Stimulated activated naive CD8-positive, alpha-beta T cell treated with anti-CD3 and anti-CD28 coated beads, Interleukin-15, amount 100 ng/mL, for 72 hours (primary cell): ENCODE measurements around the gene SMYD3.
"Not testable (repeated sequence)": the region's sequence is repeated elsewhere in the genome, so short reads cannot be mapped to it uniquely, and the experiment has no call there.

Source experiments
- ATAC-seq: fragments of 150-1000 bp; cut with Tn5 transposase; 2 replicates; pipeline ENCODE4 v1.10.0; 2021; ENCODE audit warnings: mild to moderate bottlenecking, moderate library complexity
- DNase-seq, 2 donors: peaks; one replicate each; pipeline ENCODE4 v3.0.0; 2021 to 2022
- H3K27ac Mint-ChIP-seq, 2 donors: one replicate each; pipeline ENCODE4 v1.8.0; 2022; ENCODE audit warnings: mild to moderate bottlenecking in 2 of 2, mixed read lengths in 2 of 2, moderate library complexity in 2 of 2
- H3K27me3 Mint-ChIP-seq: one replicate; pipeline ENCODE4 v1.8.0; 2022; ENCODE audit warnings: mixed read lengths
- H3K4me1 Mint-ChIP-seq: one replicate; pipeline ENCODE4 v1.8.0; 2022; ENCODE audit warnings: mild to moderate bottlenecking, mixed read lengths
- H3K4me3 Mint-ChIP-seq, 2 donors: one replicate each; pipeline ENCODE4 v1.8.0; 2022; ENCODE audit warnings: mild to moderate bottlenecking in 2 of 2, mixed read lengths in 2 of 2, moderate library complexity in 1 of 2
- H3K9me3 Mint-ChIP-seq, 2 donors: one replicate each; pipeline ENCODE4 v1.8.0; 2022; ENCODE audit warnings: mixed read lengths in 2 of 2

The SMYD3 gene

DNA sequence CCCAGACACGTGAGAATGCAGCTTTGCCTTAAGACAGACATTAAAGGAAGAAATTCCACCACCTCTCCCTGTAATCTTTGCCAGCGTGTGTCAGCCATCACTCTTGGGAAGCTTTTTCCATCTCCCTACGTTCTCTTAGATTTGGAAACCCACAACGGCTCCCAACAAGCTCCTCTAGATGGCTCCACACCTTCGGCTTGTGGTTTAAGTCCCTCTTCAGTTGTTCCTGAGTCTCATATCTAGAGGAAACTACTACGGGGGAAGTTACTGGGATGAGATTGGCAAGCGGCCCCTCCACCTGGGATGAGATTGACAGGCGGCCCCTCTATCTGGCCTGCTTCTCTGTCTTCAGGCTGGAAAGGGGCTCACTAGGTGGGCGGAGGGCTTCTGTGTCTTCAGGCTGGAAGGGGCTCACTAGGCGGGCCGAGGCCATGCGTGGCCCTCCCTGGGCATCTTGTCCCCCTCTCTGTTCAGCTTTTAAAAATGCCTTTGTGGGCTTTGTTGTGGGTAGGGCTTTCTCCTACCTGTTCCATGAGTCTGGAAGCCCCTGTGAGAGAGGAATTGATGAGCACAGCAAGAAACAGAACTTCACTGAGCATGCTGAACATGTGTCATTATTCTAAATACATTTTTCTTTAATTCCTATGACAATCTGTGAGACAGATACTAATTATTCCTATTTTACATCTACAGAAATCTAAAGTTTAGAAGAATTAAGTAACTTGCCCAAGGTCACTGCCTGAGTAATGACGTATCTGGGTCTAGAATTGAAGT, 681.8 kb downstream of the SMYD3 start:
- no peaks in the 10 kb centered on the region for H3K4me1 Mint-ChIP-seq
- DNase-seq (no peak), ATAC-seq (no peak)
- H3K9me3 Mint-ChIP-seq, result peaks cover 26 to 38% of the 10 kb centered on the region in 2 donors
- no peak overlapping the region for H3K4me3 Mint-ChIP-seq
- H3K27me3 Mint-ChIP-seq, result no peaks in the 10 kb centered on the region
- H3K27ac Mint-ChIP-seq, result no peak overlapping the region

DNA sequence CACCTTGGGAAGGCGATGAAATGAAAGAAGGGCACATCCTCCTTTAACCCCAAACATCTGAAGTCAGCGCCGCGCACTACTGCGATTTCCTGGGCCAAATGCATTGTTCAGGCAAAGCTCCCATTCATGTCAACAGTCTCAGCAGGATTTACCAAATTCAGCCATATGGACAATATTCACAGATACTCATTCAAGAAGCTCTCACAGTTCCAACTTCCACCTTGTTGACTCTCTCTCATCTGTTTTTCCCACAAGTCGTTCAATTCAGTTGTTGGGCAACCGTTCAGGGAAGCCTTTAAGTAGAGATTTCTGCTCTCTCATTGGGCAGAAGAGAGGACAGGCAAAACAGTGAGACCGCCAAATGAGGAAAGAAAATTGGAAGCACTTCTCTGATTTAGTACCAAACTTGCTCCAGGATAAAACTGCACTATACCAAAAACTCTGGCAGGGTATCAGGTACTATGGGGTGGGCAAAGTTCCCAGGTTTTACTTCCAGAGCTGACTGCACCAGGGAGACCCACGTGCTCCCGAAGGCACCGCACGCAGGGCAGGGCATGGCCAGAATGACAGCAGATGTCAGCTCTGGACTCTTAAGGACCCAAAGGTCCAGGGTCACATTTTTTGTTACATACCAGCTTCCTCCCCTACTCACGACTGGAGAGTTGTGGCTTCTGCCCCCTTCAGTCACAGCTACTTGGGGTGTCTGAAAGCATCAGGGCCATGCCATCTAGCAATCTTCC, 683.5 kb downstream of the SMYD3 start:
- Mint-ChIP-seq H3K4me3 (no peak overlapping the region), H3K27ac (no peak overlapping the region), H3K9me3 (peaks cover 26 to 31% of the 10 kb centered on the region in 2 donors), H3K4me1 (no peaks in the 10 kb centered on the region), H3K27me3 (no peaks in the 10 kb centered on the region)
- DNase-seq (no peak), ATAC-seq (no peak)

DNA sequence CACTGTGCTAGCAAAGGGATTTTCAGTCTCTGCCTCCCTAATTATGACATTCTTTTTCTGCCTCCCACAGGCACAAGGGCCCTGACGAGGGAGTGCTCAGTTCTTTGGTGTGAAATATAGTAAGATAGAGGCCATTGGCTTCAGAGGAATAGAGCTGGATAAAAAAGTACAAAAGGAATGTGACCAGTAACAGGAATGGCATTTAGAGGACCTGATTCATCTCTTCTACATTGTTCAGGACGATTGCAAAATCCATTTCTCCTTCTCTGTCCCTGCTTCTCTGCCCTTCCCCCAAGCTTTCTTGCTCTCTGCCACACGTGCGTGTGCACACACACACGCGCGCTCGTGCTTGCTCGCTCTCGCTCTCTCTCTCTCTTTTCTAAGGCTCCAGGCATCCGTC, 684.1 kb downstream of the SMYD3 start:
- H3K4me1 Mint-ChIP-seq, result no peaks in the 10 kb centered on the region
- peaks cover 26 to 31% of the 10 kb centered on the region in 2 donors for H3K9me3 Mint-ChIP-seq
- H3K27me3 Mint-ChIP-seq, result no peaks in the 10 kb centered on the region
- no peak overlapping the region for H3K4me3 Mint-ChIP-seq
- H3K27ac Mint-ChIP-seq, result no peak overlapping the region
- DNase-seq, result no peak
- no peak for ATAC-seq

DNA sequence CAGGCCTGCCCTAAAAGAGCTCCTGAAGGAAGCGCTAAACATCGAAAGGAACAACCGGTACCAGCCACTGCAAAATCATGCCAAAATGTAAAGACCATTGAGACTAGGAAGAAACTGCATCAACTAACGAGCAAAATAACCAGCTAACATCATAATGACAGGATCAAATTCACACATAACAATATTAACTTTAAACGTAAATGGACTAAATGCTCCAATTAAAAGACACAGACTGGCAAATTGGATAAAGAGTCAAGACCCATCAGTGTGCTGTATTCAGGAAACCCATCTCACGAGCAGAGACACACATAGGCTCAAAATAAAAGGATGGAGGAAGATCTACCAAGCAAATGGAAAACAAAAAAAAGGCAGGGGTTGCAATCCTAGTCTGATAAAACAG, 688.7 kb downstream of the SMYD3 start:
- not testable (repeated sequence) for H3K4me3 Mint-ChIP-seq, H3K27me3 Mint-ChIP-seq, ATAC-seq, H3K9me3 Mint-ChIP-seq, DNase-seq, H3K4me1 Mint-ChIP-seq, H3K27ac Mint-ChIP-seq

DNA sequence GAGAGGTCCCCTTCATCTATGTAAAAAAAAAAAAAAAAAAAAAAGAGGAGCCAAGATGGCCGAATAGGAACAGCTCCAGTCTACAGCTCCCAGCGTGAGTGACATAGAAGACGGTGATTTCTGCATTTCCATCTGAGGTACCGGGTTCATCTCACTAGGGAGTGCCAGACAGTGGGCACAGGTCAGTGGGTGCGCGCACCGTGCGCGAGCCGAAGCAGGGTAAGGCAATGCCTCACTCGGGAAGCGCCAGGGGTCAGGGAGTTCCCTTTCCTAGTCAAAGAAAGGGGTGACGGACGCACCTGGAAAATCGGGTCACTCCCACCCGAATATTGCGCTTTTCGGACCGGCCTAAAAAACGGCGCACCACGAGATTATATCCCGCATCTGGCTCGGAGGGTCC, 690.6 kb downstream of the SMYD3 start:
- ATAC-seq, DNase-seq, H3K27me3 Mint-ChIP-seq, H3K9me3 Mint-ChIP-seq, H3K4me1 Mint-ChIP-seq, H3K4me3 Mint-ChIP-seq, H3K27ac Mint-ChIP-seq: not testable (repeated sequence)

DNA sequence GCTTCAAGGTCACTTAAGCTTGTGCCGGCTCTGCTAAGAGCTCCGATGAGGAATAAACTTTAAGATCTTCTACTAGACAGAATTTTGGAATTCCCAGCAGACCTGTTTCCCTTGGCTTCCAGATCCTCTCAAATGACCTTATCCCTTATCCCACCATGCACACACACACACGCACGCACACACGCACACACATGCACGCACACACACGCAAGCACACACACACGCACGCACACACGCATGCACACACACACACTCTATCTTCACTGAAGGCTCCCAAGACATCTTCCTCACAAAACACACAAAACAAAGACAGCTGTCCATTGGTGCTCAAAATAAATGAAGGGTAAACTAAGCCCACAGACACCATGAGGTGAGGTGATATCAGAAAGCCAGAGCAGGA, 692.4 kb downstream of the SMYD3 start:
- Mint-ChIP-seq H3K9me3 (no peaks in the 10 kb centered on the region), H3K4me3 (no peak overlapping the region), H3K27me3 (no peaks in the 10 kb centered on the region), H3K27ac (no peak overlapping the region), H3K4me1 (no peaks in the 10 kb centered on the region)
- DNase-seq, result no peak
- no peak for ATAC-seq

DNA sequence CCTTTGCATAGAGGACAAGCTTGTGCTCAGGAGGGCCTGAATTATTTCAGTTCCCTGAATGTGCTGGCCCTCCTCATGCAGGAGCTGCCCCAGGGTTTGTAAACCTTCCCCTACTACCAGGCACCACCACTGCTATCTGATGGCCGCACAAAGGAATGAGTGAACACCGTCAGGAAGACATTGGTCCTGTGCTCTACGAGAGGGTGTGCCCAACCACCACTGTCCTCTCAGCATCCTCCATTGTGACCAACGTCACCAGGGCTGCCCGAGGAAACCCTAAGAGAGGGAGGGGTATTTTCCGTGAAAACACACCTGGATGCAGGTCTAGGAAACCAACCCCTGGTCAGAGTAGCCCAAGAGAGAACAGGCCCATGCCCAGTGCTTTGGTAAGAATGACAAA, 694.8 kb downstream of the SMYD3 start:
- DNase-seq (no peak), ATAC-seq (no peak)
- Mint-ChIP-seq H3K4me3 (no peak overlapping the region), H3K27ac (peak overlapping the region in 1 of 2 donors; percentile 70), H3K4me1 (peaks cover 7% of the 10 kb centered on the region), H3K9me3 (no peaks in the 10 kb centered on the region), H3K27me3 (no peaks in the 10 kb centered on the region)

DNA sequence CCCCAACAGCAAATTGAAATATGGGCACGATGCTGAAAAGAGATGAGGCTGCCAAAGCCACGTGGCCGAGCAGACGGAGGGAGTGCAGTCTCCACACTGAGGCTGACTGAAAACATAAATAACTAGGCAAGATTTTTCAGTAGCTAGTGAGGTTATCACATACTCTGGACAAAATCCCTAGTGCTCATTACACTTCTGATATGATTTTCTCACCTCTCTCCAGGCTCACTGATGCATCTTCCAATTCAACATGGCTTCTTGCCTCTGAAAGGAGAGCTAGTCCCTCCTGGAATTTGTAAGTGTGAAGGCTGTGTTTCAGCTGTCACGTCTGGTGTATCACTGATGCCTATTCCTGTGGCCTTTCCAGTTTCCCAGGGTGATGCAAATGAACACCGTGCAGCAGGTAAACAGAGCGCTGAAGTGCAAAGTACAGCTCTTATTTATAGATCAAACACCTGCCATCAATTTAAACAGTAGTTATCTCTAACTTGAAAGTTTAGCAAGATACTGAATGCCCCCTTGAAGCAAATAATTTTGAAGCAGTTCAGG, 696.2 kb downstream of the SMYD3 start:
- H3K9me3 Mint-ChIP-seq, result no peaks in the 10 kb centered on the region
- ATAC-seq (no peak), DNase-seq (no peak)
- no peak overlapping the region for H3K4me3 Mint-ChIP-seq
- H3K27ac Mint-ChIP-seq, result peak overlapping the region in 1 of 2 donors; percentile 61
- no peaks in the 10 kb centered on the region for H3K27me3 Mint-ChIP-seq
- H3K4me1 Mint-ChIP-seq, result peaks cover 11% of the 10 kb centered on the region

DNA sequence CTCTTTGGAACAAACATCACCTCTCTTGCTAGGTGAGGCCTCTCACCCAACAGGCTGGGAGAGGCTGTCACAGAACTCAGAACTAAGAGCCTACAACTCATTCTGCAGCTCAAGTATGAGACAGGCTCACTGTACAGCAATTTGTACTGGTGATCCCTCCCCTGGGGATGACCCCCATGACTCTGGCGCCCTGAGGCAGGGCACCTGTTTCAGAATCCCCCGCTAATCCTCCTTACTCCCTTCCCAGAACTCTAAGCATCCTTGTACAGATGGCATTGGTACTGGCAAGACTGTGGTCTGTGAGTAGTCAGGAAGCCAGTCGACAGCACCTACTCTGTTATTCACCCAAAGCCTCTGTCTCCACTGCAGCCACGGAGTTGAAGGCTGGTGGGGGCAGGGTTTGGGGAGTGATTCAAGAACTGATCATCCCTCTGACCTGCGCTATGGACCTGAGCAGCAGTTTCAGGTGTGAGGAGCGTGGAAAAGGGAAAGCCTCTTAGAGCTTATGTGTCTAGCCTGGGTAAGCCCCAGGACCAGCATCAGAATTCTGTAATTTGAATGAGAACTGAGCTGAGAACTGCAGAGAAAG, 696.8 kb downstream of the SMYD3 start:
- H3K27ac Mint-ChIP-seq, result peak overlapping the region in 1 of 2 donors; percentile 61
- ATAC-seq, result no peak

DNA sequence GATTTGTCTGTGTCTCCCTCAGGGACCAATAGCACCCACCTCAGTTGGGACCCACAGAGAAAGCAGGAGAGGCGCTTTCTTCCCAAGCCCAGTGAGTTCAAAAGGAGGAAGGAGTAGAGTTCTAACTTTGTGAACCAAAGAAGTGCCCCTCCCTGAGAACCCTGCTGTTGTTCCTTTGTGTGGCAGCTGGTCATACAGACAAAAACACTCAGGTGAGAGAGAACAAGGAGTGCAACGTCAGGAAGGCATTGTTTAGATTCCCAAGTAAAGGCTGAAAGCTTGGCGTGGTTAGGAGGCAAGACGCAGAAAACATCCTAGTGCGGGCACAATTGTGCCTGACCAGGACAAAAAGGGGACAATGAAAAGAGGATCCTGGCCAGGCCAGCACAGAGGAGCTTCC, 697.7 kb downstream of the SMYD3 start:
- ATAC-seq (no peak), DNase-seq (no peak)
- Mint-ChIP-seq H3K4me1 (peaks cover 11% of the 10 kb centered on the region), H3K4me3 (no peak overlapping the region), H3K9me3 (no peaks in the 10 kb centered on the region), H3K27me3 (no peaks in the 10 kb centered on the region), H3K27ac (no peak overlapping the region)

More for the DNA sequence above, 696.8 kb downstream of the SMYD3 start:
- no peaks in the 10 kb centered on the region for H3K9me3 Mint-ChIP-seq
- H3K4me1 Mint-ChIP-seq, result peaks cover 11% of the 10 kb centered on the region
- DNase-seq, result no peak
- H3K27me3 Mint-ChIP-seq, result no peaks in the 10 kb centered on the region
- H3K4me3 Mint-ChIP-seq, result no peak overlapping the region

DNA sequence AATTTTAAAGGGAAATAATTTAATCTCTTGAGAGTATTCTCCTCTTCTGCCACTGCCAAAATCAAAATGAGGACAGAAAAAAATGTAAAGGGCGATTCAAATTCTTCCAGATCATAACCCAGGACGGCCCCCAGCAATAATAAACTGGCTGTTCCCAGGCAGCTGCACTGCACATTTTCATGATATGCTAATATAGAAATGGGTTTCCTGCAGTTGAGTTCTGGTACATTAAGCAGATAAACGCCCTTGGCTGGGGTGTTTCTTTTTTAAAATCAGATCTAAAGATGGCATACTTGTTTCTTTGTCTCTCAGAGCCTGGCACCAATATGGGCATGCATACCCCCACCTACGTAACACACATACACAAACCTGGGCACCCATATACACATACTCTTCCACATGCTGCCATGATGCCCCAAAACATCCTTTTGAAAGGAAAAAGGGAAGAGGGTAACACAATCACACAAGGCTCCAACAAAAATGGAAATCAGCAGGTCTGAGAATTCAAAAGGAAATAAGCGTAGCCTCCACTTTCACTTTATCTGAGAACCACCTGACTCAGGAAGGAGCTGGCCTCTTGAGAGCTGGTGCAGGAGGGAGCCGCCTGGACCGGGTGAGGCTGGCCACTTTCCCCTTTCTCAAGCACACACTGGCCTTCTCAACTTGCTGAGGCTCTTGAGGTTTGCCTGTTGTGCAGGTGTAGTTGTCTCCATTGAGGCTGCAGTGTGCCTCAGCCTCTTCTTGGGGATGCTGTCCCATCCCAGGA, 698.9 kb downstream of the SMYD3 start:
- ATAC-seq (no peak), DNase-seq (no peak)
- Mint-ChIP-seq H3K27me3 (no peaks in the 10 kb centered on the region), H3K9me3 (no peaks in the 10 kb centered on the region), H3K27ac (peak overlapping the region; percentile 23 to 81), H3K4me3 (no peak overlapping the region), H3K4me1 (peaks cover 11% of the 10 kb centered on the region)

DNA sequence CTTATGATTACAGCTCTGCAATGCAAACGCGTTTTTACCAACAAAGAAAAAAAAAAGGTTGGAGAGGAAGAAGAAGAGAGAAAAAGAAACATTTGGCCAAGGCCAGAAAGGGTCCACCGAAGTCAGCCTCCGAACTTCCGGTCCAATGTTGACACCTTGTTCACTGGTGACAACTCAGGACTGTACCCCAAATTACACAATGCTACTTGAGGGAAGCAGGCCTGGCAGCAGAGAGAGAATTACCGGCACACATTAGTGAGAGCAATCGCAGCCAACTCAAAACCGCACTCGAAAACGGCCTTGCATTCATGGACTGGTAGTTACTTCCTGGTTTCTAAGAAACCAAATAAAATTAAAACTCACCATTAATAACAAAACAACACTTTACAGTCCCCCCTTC, 699.8 kb downstream of the SMYD3 start:
- Mint-ChIP-seq H3K27ac (no peak overlapping the region), H3K4me1 (peaks cover 11% of the 10 kb centered on the region), H3K9me3 (no peaks in the 10 kb centered on the region), H3K4me3 (peak overlapping the region in 1 of 2 donors; percentile 2), H3K27me3 (no peaks in the 10 kb centered on the region)
- ATAC-seq (peak; percentile 26), DNase-seq (no peak)

DNA sequence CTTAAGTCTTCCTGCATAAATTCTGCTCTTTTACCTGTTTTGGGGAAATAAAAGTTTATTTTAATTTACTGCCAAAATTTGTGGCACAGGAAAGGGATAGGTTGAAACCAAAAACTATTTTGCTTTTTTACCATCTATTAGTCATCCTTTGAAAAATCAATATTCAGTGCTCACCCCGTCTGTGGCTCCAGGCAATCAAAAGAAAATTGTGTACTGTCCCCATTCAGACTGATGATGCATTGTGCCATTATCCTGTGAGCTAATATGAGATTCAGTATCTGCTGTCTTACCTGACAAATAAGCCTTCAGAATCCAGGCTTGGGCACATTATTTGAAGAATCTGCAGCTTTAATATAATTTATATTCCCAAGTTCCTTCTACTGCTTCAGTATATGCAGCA, 701.5 kb downstream of the SMYD3 start:
- H3K4me1 Mint-ChIP-seq, result peaks cover 11% of the 10 kb centered on the region
- H3K4me3 Mint-ChIP-seq, result no peak overlapping the region
- ATAC-seq (no peak), DNase-seq (no peak)
- no peak overlapping the region for H3K27ac Mint-ChIP-seq
- H3K27me3 Mint-ChIP-seq, result no peaks in the 10 kb centered on the region
- no peaks in the 10 kb centered on the region for H3K9me3 Mint-ChIP-seq

DNA sequence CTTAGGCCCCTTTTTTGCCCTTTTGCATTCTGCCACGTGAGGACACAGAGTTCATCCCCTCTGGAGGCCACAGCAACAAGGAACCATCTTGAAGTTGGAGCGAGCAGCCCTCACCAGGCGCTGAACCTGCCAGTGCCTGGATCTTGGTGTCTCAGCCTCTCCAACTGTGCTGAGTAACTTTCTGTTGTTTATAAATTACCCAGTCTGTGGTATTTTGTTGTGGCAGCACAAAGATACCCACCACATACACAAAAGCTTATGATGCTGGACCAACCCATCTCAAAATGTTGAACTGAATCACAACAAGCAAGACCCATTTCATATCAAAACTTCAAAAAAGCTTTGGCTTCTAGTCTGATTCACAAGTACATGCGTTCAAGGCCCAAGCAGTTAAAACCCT, 702.4 kb downstream of the SMYD3 start:
- H3K27me3 Mint-ChIP-seq, result no peaks in the 10 kb centered on the region
- DNase-seq (no peak), ATAC-seq (no peak)
- H3K4me1 Mint-ChIP-seq, result peaks cover 11% of the 10 kb centered on the region
- H3K9me3 Mint-ChIP-seq, result no peaks in the 10 kb centered on the region
- no peak overlapping the region for H3K27ac Mint-ChIP-seq
- no peak overlapping the region for H3K4me3 Mint-ChIP-seq

DNA sequence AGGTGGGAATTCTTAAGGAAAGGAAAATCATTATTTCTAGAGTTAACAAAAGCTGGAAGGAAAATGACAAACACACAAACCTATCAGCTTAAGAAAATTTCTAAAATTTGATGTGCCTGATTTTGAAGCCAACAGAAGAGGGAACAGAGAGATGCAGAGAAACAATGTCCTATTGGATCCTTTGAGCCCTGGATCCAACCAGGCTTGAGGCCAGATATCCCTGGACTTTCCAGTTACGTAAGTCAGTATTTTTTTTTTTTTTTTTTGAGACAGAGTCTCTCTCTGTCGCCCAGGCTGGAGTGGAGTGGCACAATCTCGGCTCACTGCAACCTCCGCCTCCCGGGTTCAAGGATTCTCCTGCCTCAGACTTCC, 703.4 kb downstream of the SMYD3 start:
- peaks cover 11% of the 10 kb centered on the region for H3K4me1 Mint-ChIP-seq
- ATAC-seq, result no peak
- H3K27ac Mint-ChIP-seq, result no peak overlapping the region
- H3K9me3 Mint-ChIP-seq, result no peaks in the 10 kb centered on the region
- no peaks in the 10 kb centered on the region for H3K27me3 Mint-ChIP-seq
- H3K4me3 Mint-ChIP-seq, result no peak overlapping the region
- DNase-seq, result no peak
